ENCODE results near the gene MRPS5.

DNA sequence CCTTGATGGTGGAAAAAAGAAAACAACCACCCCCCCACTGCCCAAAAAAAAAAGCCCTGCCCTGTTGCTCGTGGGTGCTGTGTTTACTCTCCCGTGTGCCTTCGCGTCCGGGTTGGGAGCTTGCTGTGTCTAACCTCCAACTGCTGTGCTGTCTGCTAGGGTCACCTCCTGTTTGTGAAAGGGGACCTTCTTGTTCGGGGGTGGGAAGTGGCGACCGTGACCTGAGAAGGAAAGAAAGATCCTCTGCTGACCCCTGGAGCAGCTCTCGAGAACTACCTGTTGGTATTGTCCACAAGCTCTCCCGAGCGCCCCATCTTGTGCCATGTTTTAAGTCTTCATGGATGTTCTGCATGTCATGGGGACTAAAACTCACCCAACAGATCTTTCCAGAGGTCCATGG, 68.1 kb downstream of the MRPS5 start:
- TF ChIP-seq, protein P1, sequence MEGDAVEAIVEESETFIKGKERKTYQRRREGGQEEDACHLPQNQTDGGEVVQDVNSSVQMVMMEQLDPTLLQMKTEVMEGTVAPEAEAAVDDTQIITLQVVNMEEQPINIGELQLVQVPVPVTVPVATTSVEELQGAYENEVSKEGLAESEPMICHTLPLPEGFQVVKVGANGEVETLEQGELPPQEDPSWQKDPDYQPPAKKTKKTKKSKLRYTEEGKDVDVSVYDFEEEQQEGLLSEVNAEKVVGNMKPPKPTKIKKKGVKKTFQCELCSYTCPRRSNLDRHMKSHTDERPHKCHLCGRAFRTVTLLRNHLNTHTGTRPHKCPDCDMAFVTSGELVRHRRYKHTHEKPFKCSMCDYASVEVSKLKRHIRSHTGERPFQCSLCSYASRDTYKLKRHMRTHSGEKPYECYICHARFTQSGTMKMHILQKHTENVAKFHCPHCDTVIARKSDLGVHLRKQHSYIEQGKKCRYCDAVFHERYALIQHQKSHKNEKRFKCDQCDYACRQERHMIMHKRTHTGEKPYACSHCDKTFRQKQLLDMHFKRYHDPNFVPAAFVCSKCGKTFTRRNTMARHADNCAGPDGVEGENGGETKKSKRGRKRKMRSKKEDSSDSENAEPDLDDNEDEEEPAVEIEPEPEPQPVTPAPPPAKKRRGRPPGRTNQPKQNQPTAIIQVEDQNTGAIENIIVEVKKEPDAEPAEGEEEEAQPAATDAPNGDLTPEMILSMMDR (IDR thresholded peaks at IDR 0.05; ENCODE audit: insufficient read depth, low read length): no peak
- TF ChIP-seq, protein P2, sequence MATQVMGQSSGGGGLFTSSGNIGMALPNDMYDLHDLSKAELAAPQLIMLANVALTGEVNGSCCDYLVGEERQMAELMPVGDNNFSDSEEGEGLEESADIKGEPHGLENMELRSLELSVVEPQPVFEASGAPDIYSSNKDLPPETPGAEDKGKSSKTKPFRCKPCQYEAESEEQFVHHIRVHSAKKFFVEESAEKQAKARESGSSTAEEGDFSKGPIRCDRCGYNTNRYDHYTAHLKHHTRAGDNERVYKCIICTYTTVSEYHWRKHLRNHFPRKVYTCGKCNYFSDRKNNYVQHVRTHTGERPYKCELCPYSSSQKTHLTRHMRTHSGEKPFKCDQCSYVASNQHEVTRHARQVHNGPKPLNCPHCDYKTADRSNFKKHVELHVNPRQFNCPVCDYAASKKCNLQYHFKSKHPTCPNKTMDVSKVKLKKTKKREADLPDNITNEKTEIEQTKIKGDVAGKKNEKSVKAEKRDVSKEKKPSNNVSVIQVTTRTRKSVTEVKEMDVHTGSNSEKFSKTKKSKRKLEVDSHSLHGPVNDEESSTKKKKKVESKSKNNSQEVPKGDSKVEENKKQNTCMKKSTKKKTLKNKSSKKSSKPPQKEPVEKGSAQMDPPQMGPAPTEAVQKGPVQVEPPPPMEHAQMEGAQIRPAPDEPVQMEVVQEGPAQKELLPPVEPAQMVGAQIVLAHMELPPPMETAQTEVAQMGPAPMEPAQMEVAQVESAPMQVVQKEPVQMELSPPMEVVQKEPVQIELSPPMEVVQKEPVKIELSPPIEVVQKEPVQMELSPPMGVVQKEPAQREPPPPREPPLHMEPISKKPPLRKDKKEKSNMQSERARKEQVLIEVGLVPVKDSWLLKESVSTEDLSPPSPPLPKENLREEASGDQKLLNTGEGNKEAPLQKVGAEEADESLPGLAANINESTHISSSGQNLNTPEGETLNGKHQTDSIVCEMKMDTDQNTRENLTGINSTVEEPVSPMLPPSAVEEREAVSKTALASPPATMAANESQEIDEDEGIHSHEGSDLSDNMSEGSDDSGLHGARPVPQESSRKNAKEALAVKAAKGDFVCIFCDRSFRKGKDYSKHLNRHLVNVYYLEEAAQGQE (IDR thresholded peaks at IDR 0.05; ENCODE audit: insufficient replicate concordance, low read depth): no peak
- no peak for TF ChIP-seq POLR2AphosphoS5 (IDR thresholded peaks at IDR 0.05; ENCODE audit: low read depth)
- no peak for TF ChIP-seq SPI1 (IDR thresholded peaks at IDR 0.05; ENCODE audit: borderline replicate concordance, low read depth)

Data from HL-60 (cell line).